NCI-H1694 treated with DMSO at 0.1 percent for 48 hours (cell line): ENCODE measurements around the gene CUEDC1.

Experiments
- DNase-seq: peaks from one replicate; lab custom pipeline; 2025; lab: John Stamatoyannopoulos, UW

Gene CUEDC1

GRCh38 chr17:57955183-57955931 is at the start of gene CUEDC1:
CUEDC1 (minus strand) TSS chr17:57955412; CDS start chr17:57885564, 69,848 bp downstream.
- DNase-seq: peak; percentile 16

- no peak for DNase-seq
Observed at GRCh38 chr17:58004060-58004459, 48.8 kb upstream of the CUEDC1 start.

- DNase-seq: no peak
Observed at GRCh38 chr17:58002973-58003372, 47.8 kb upstream of the CUEDC1 start.

GRCh38 chr17:58002154-58002948 is 47.1 kb upstream of the CUEDC1 start:
- no peak for DNase-seq

- DNase-seq: no peak
Observed at GRCh38 chr17:58001461-58002124, 46.4 kb upstream of the CUEDC1 start.

- peak; percentile 66 for DNase-seq
Observed at GRCh38 chr17:57999496-58000017, 44.3 kb upstream of the CUEDC1 start.

GRCh38 chr17:57999010-57999495 is 43.8 kb upstream of the CUEDC1 start:
- DNase-seq: no peak

- no peak for DNase-seq
Observed at GRCh38 chr17:57997085-57997809, 42.0 kb upstream of the CUEDC1 start.

- DNase-seq: peak; percentile 89
Observed at GRCh38 chr17:57995076-57995956, 40.1 kb upstream of the CUEDC1 start.

GRCh38 chr17:57994436-57994835 is 39.2 kb upstream of the CUEDC1 start:
- no peak for DNase-seq

GRCh38 chr17:57993471-57994365 is 38.5 kb upstream of the CUEDC1 start:
- DNase-seq: peak; percentile 52

- DNase-seq: no peak
Observed at GRCh38 chr17:57991537-57991936, 36.3 kb upstream of the CUEDC1 start.

- no peak for DNase-seq
Observed at GRCh38 chr17:57990037-57990436, 34.8 kb upstream of the CUEDC1 start.

- DNase-seq: no peak
Observed at GRCh38 chr17:57988301-57989250, 33.4 kb upstream of the CUEDC1 start.

- peak; percentile 38 for DNase-seq
Observed at GRCh38 chr17:57987581-57988300, 32.5 kb upstream of the CUEDC1 start, which contains the start of gene VEZF1. VEZF1 (minus strand) TSS chr17:57988254; CDS start chr17:57988111, 143 bp downstream.

- DNase-seq: no peak
Observed at GRCh38 chr17:57986841-57987580, 31.8 kb upstream of the CUEDC1 start.

GRCh38 chr17:57985675-57985974 is 30.4 kb upstream of the CUEDC1 start:
- DNase-seq: no peak
